Caco-2 (cell line): ENCODE results near the gene CTSS. TPM values are rescaled to one million over a fixed set of nuclear protein-coding genes. Genes with fewer than 3 reads are reported as not detected.
"Not testable (repeated sequence)": the region's sequence is repeated elsewhere in the genome, so short reads cannot be mapped to it uniquely, and the experiment has no call there.

ENCODE experiments used
- BruUV-seq: library from RNA; stranded (reverse); fragments of 400-500 nt; replicated peaks from 2 replicates; lab custom pipeline; 2021; lab: Mats Ljungman, UMichigan
- CTCF ChIA-PET: fragments of 300-600 bp; sonication (Branson Sonifier 250); formaldehyde crosslinking; loops from one replicate; lab custom pipeline; 2022; ENCODE audit warnings: antibody characterized with exemption; lab: Charles Lee
- POLR2A ChIA-PET: fragments of 300-600 bp; sonication (Branson Sonifier 250); formaldehyde crosslinking; loops from one replicate; lab custom pipeline; 2022; ENCODE audit warnings: antibody characterized with exemption; lab: Charles Lee
- DNase-seq, 2 experiments: peaks; one replicate each; pipeline versions ENCODE4 v3.0.0 to v3.0.0-alpha.2; 2020 to 2022
- H3K27me3 ChIP-seq: replicated peaks from 2 replicates; pipeline ENCODE4 v1.6.0; 2011; ENCODE audit warnings: low read length; ENCODE audit not compliant: control insufficient read depth, insufficient read depth
- H3K36me3 ChIP-seq: 2 replicates; pipeline ENCODE4 v1.5.1; 2011; ENCODE audit warnings: low read length; ENCODE audit not compliant: control insufficient read depth, insufficient read depth
- H3K4me1 ChIP-seq: fragments of 250-450 bp; sonication (Bioruptor Pico); 2 replicates; pipeline ENCODE4 v1.5.1; 2020; ENCODE audit warnings: mild to moderate bottlenecking
- H3K4me3 ChIP-seq: 2 replicates; pipeline ENCODE4 v1.5.1; 2011; ENCODE audit warnings: low read depth, mild to moderate bottlenecking, control low read depth, low read length
- H3K9me3 ChIP-seq: fragments of 250-450 bp; sonication (Bioruptor Pico); 2 replicates; pipeline ENCODE4 v1.5.1; 2020; ENCODE audit warnings: mild to moderate bottlenecking, moderate library complexity
- H3K27ac Mint-ChIP-seq: one replicate; pipeline ENCODE4 v1.8.0; 2022; ENCODE audit warnings: mixed read lengths; ENCODE audit not compliant: unreplicated experiment
- H3K27me3 Mint-ChIP-seq: one replicate; pipeline ENCODE4 v1.8.0; 2022; ENCODE audit warnings: mixed read lengths; ENCODE audit not compliant: insufficient read depth, unreplicated experiment
- H3K36me3 Mint-ChIP-seq: one replicate; pipeline ENCODE4 v1.8.0; 2022; ENCODE audit warnings: mild to moderate bottlenecking, mixed read lengths; ENCODE audit not compliant: insufficient read depth, unreplicated experiment
- H3K4me1 Mint-ChIP-seq: one replicate; pipeline ENCODE4 v1.8.0; 2022; ENCODE audit warnings: low read depth, mixed read lengths; ENCODE audit not compliant: unreplicated experiment
- H3K4me3 Mint-ChIP-seq: one replicate; pipeline ENCODE4 v1.8.0; 2022; ENCODE audit warnings: mild to moderate bottlenecking, moderate library complexity, mixed read lengths; ENCODE audit not compliant: unreplicated experiment
- H3K9me3 Mint-ChIP-seq: one replicate; pipeline ENCODE4 v1.8.0; 2022; ENCODE audit warnings: mixed read lengths; ENCODE audit not compliant: unreplicated experiment
- CTCF ChIP-seq, 2 experiments: fragments of 200-600 bp in 1 of 2; IDR thresholded peaks; 1 replicate in 1 of 2; 2 replicates in 1 of 2; pipeline versions ENCODE4 v1.5.1 to v1.8.0; 2011 to 2022; ENCODE audit warnings: antibody characterized with exemption in 1 of 2, control low read depth in 1 of 2, inconsistent platforms in 1 of 2, low read depth in 1 of 2, low read length in 1 of 2, mild to moderate bottlenecking in 1 of 2, moderate library complexity in 1 of 2; ENCODE audit not compliant: insufficient read depth in 1 of 2, severe bottlenecking in 1 of 2, unreplicated experiment in 1 of 2
- intact Hi-C: fragments of 100-400 bp; cut with micrococcal nuclease; formaldehyde crosslinking; loops from one replicate; pipeline ENCODE4 v1.10.0; 2022; ENCODE audit not compliant: unreplicated experiment
- total RNA-seq: library from RNA; stranded (reverse); gene quantifications from 2 replicates; pipeline ENCODE4 v1.2.3, GENCODE V29; 2022

The CTSS gene
- total RNA-seq, 1 experiment from 2014 or later: 0.84 TPM

GRCh38 chr1:150775276-150775675 lies 9.7 kb upstream of the CTSS start:
- CTCF ChIA-PET: no interaction called here

GRCh38 chr1:150772326-150772725 lies 6.7 kb upstream of the CTSS start:
- ChIA-PET CTCF (no interaction called here), POLR2A (no interaction called here)
- Mint-ChIP-seq H3K36me3 (no peaks in the 10 kb centered on the region), H3K4me1 (no peaks in the 10 kb centered on the region), H3K9me3 (no peaks in the 10 kb centered on the region), H3K27me3 (no peaks in the 10 kb centered on the region), H3K27ac (no peak overlapping the region), H3K4me3 (no peak overlapping the region)
- Histone ChIP-seq H3K4me1 (no peaks in the 10 kb centered on the region), H3K27me3 (no peaks in the 10 kb centered on the region), H3K4me3 (no peak overlapping the region), H3K36me3 (no peaks in the 10 kb centered on the region), H3K9me3 (no peaks in the 10 kb centered on the region; the same call in 1 of the 2 replicates)
- BruUV-seq: no TSS peak
- no peak for TF ChIP-seq CTCF (IDR thresholded peaks at IDR 0.05; ENCODE audit: insufficient read depth in 1 of 2, low read depth in 1 of 2, low read length in 1 of 2, severe bottlenecking in 1 of 2, unreplicated experiment in 1 of 2)
- no peak for DNase-seq
- intact Hi-C loops: no loop called here

More at GRCh38 chr1:150775276-150775675, 9.7 kb upstream of the CTSS start:
- no peak for DNase-seq
- Mint-ChIP-seq H3K4me1 (no peaks in the 10 kb centered on the region), H3K9me3 (no peaks in the 10 kb centered on the region), H3K27me3 (no peaks in the 10 kb centered on the region), H3K4me3 (no peak overlapping the region), H3K36me3 (no peaks in the 10 kb centered on the region), H3K27ac (no peak overlapping the region)
- no peak overlapping the region for H3K4me3 ChIP-seq
- POLR2A ChIA-PET: no interaction called here
- H3K4me1 ChIP-seq: no peaks in the 10 kb centered on the region
- H3K9me3 ChIP-seq: no peaks in the 10 kb centered on the region
- H3K27me3 ChIP-seq: no peaks in the 10 kb centered on the region
- intact Hi-C loops: no loop called here
- BruUV-seq: no TSS peak
- no peaks in the 10 kb centered on the region for H3K36me3 ChIP-seq
- TF ChIP-seq CTCF (IDR thresholded peaks at IDR 0.05; ENCODE audit: insufficient read depth in 1 of 2, low read depth in 1 of 2, low read length in 1 of 2, severe bottlenecking in 1 of 2, unreplicated experiment in 1 of 2): no peak

- H3K36me3 Mint-ChIP-seq, BruUV-seq, H3K9me3 ChIP-seq, H3K27me3 ChIP-seq, H3K4me1 Mint-ChIP-seq, DNase-seq, POLR2A ChIA-PET, H3K4me1 ChIP-seq, H3K9me3 Mint-ChIP-seq, H3K4me3 ChIP-seq, H3K4me3 Mint-ChIP-seq, H3K36me3 ChIP-seq, H3K27ac Mint-ChIP-seq, CTCF ChIA-PET, H3K27me3 Mint-ChIP-seq: not testable (repeated sequence)
- intact Hi-C loops: loop anchor here (10.0 kb wide), 1 partner anchor 53 kb away; no protein-coding TSS in a partner anchor
Observed at GRCh38 chr1:150767704-150768103, 2.1 kb upstream of the CTSS start.

DNA sequence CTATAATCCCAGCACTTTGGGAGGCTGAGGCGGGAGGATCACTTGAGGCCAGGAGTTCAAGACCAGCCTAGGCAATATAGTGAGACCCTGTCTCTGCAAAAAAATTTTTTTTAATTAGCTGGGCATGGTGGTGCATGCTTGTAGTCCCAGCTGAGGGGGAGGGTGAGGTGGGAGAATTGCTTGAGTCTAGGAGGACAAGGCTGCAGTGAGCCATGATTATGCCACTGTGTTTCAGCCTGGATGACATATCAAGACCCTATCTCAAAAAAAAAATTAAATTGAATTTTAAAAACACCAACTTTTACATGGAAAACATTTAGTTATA lies 361 bp upstream of the CTSS start:
- H3K4me1 Mint-ChIP-seq, H3K4me3 Mint-ChIP-seq, H3K36me3 ChIP-seq, H3K4me1 ChIP-seq, H3K36me3 Mint-ChIP-seq, H3K9me3 ChIP-seq, DNase-seq, H3K9me3 Mint-ChIP-seq, POLR2A ChIA-PET, H3K27me3 ChIP-seq, H3K27me3 Mint-ChIP-seq, H3K4me3 ChIP-seq, BruUV-seq, H3K27ac Mint-ChIP-seq: not testable (repeated sequence)
- CTCF ChIA-PET: interaction anchor here (0.7 kb wide), 1 partner anchor 74 kb away, joined by 3 read pairs; no protein-coding TSS in a partner anchor
- intact Hi-C loops: loop anchor here (10.0 kb wide), 1 partner anchor 51 kb away; no protein-coding TSS in a partner anchor
